Heart left ventricle (tissue), 13 donors: ENCODE data around the gene NLK.

Experiments
- CTCF ChIP-seq, 12 donors: fragments of 200-600 bp; sonication (generic) in 4 of 12; IDR thresholded peaks; one replicate each; pipeline versions ENCODE4 v1.5.0 to v1.8.0; 2018 to 2022; ENCODE audit warnings: antibody characterized with exemption in 12 of 12, mild to moderate bottlenecking in 5 of 12
- POLR2A ChIP-seq, 2 donors: fragments of 450-650 bp; IDR thresholded peaks; one replicate each; pipeline ENCODE4 v1.6.1; 2017; ENCODE audit warnings: antibody characterized with exemption in 2 of 2, mild to moderate bottlenecking in 2 of 2, moderate library complexity in 2 of 2
- donor health status: ischemic (EF 13 %, LVEDD 7.1; RV severe dilation, severe dysfunction).
- donor health status: DM: no; HTN: yes; CAD: no.
- donor health status: DM: no; HTN: no; CAD: no.
- donor health status: ischemic (EF 25% LVEDD 6.9; RV normal size, moderate dysfunction).
- donor health status: ischemic (EF 25% LVEDD 5.7; RV mildly dilated, moderate dysfunction).
- donor health status: ischemic (EF 35%, LVEDD 5.7; RV mildly dilated, moderate dysfunction).
- donor health status: nonischemic (EF 11% LVEDD 7.7; RV severe dilation, severe dysfunction).
- donor health status: DM: yes; HTN: yes; CAD: no.
- donor health status: PGD.
- donor health status: ischemic (EF 29% LVEDD 5.4; RV normal size, mild dysfunction).
- donor health status: nonischemic (EF 23%, LVEDD 6.1; RV moderate dilation, normal function).

- TF ChIP-seq CTCF (IDR thresholded peaks at IDR 0.05) (no peak), POLR2A (IDR thresholded peaks at IDR 0.05) (no peak)
Observed at GRCh38 chr17:28159004-28159403, 116.5 kb downstream of the NLK start.
